RWPE2 (cell line): ENCODE measurements around the gene PRKAG2.

Source experiments
- ATAC-seq: fragments of 200-7000 bp; cut with Tn5 transposase; 3 replicates; pipeline ENCODE4 v1.9.1; 2021; ENCODE audit warnings: low read depth
- DNase-seq: peaks from one replicate; pipeline ENCODE4 v3.0.0-alpha.2; 2020; ENCODE audit warnings: low spot score
- H3K27ac ChIP-seq: fragments of 450-650 bp; 2 replicates; pipeline ENCODE4 v1.5.1; 2017; ENCODE audit warnings: mild to moderate bottlenecking; ENCODE audit not compliant: poor library complexity, severe bottlenecking
- H3K27me3 ChIP-seq: fragments of 250-450 bp; sonication (Bioruptor Pico); 2 replicates; pipeline ENCODE4 v1.5.1; 2021; ENCODE audit warnings: mild to moderate bottlenecking, moderate library complexity; ENCODE audit not compliant: insufficient read depth, poor library complexity, severe bottlenecking
- H3K36me3 ChIP-seq: fragments of 250-450 bp; sonication (Bioruptor Pico); 2 replicates; pipeline ENCODE4 v1.5.1; 2020; ENCODE audit warnings: low read depth, mild to moderate bottlenecking, moderate library complexity
- H3K4me1 ChIP-seq: fragments of 250-450 bp; sonication (Bioruptor Pico); 2 replicates; pipeline ENCODE4 v1.5.1; 2021; ENCODE audit warnings: mild to moderate bottlenecking, moderate library complexity; ENCODE audit not compliant: insufficient read depth, poor library complexity, severe bottlenecking
- H3K4me3 ChIP-seq: fragments of 250-450 bp; sonication (Bioruptor Pico); 2 replicates; pipeline ENCODE4 v1.5.1; 2021; ENCODE audit warnings: mild to moderate bottlenecking, moderate library complexity; ENCODE audit not compliant: severe bottlenecking
- H3K9me3 ChIP-seq: fragments of 250-450 bp; sonication (Bioruptor Pico); 2 replicates; pipeline ENCODE4 v1.5.1; 2021; ENCODE audit warnings: mild to moderate bottlenecking, moderate library complexity; ENCODE audit not compliant: severe bottlenecking
- CTCF ChIP-seq: fragments of 450-650 bp; IDR thresholded peaks from one replicate; pipeline ENCODE4 v1.5.1; 2017; ENCODE audit warnings: mild to moderate bottlenecking, moderate library complexity; ENCODE audit not compliant: poor library complexity, severe bottlenecking

The PRKAG2 gene

GRCh38 chr7:151592330-151592729, 284.6 kb downstream of the PRKAG2 start:
- Histone ChIP-seq H3K27me3 (no peaks in the 10 kb centered on the region), H3K36me3 (peaks cover 36% of the 10 kb centered on the region), H3K4me1 (peaks cover 44% of the 10 kb centered on the region), H3K9me3 (no peaks in the 10 kb centered on the region), H3K27ac (peak overlapping the region; percentile 96), H3K4me3 (no peak overlapping the region)
- ATAC-seq (no peak), DNase-seq (no peak)
- TF ChIP-seq CTCF, result no peak

- Histone ChIP-seq H3K36me3 (peaks cover 41% of the 10 kb centered on the region), H3K27ac (peak overlapping the region; percentile 96), H3K4me3 (no peak overlapping the region), H3K4me1 (peaks cover 39% of the 10 kb centered on the region), H3K9me3 (no peaks in the 10 kb centered on the region), H3K27me3 (no peaks in the 10 kb centered on the region)
- ATAC-seq (no peak), DNase-seq (no peak)
- no peak for TF ChIP-seq CTCF
Observed at GRCh38 chr7:151591866-151592265, 285.0 kb downstream of the PRKAG2 start.

GRCh38 chr7:151590850-151591771, 285.8 kb downstream of the PRKAG2 start:
- DNase-seq (no peak), ATAC-seq (peak; percentile 24; the same call in 1 of the 3 replicates)
- Histone ChIP-seq H3K9me3 (no peaks in the 10 kb centered on the region), H3K4me1 (peaks cover 32% of the 10 kb centered on the region), H3K27me3 (no peaks in the 10 kb centered on the region), H3K36me3 (peaks cover 45% of the 10 kb centered on the region), H3K27ac (peak overlapping the region; percentile 96), H3K4me3 (no peak overlapping the region)
- no peak for TF ChIP-seq CTCF

GRCh38 chr7:151590071-151590849, 286.7 kb downstream of the PRKAG2 start:
- no peak for DNase-seq
- no peak overlapping the region for H3K4me3 ChIP-seq
- peaks cover 23% of the 10 kb centered on the region for H3K4me1 ChIP-seq
- H3K27me3 ChIP-seq, result no peaks in the 10 kb centered on the region
- no peaks in the 10 kb centered on the region for H3K9me3 ChIP-seq
- TF ChIP-seq CTCF, result no peak
- H3K27ac ChIP-seq, result peak overlapping the region; percentile 96
- peaks cover 43% of the 10 kb centered on the region for H3K36me3 ChIP-seq
- no peak for ATAC-seq
